ENCODE results near the gene TNNC2. TPM values are rescaled to one million over a fixed set of nuclear protein-coding genes. Genes with fewer than 3 reads are reported as not detected.

TNNC2 gene
- total RNA-seq, 1 experiment from 2014 or later = 4.6 TPM

GRCh38 chr20:45828589-45828988, 1.5 kb upstream of the TNNC2 start:
- Histone ChIP-seq H2BK120ac (ENCODE audit: low read depth, low read length, poor library complexity, severe bottlenecking) (no peak overlapping the region), H4K5ac (ENCODE audit: insufficient read length, low read depth, low read length) (no peak overlapping the region), H3K79me1 (ENCODE audit: insufficient read depth, low read depth, low read length, poor library complexity, severe bottlenecking) (no peaks in the 10 kb centered on the region), H2BK12ac (ENCODE audit: insufficient read length, low read depth, low read length) (no peak overlapping the region), H2BK20ac (ENCODE audit: low read depth, low read length, poor library complexity, severe bottlenecking) (no peak overlapping the region), H4K91ac (ENCODE audit: insufficient read length, low read depth, low read length) (no peak overlapping the region), H3K27me3 (ENCODE audit: insufficient read depth, low read length) (no peaks in the 10 kb centered on the region; the same call in 1 of the 2 replicates), H2AFZ (ENCODE audit: low read length) (no peak overlapping the region), H3K9ac (ENCODE audit: extremely low read depth, insufficient read length, low read length) (no peak overlapping the region), H2AK5ac (ENCODE audit: insufficient read length, low read length) (no peak overlapping the region), H2BK15ac (ENCODE audit: low read depth, low read length) (no peak overlapping the region), H4K8ac (replicated peaks; ENCODE audit: insufficient read length, low read depth, low read length) (no peak overlapping the region), H3K56ac (ENCODE audit: insufficient read length, low read depth, low read length) (no peak overlapping the region), H3K4me1 (ENCODE audit: insufficient read depth, low read length) (peaks cover 4% of the 10 kb centered on the region; the same call in 1 of the 2 replicates), H3K18ac (ENCODE audit: insufficient read length, low read depth, low read length) (no peak overlapping the region), H3K79me2 (ENCODE audit: insufficient read depth, low read length) (no peaks in the 10 kb centered on the region), H3K4me2 (ENCODE audit: insufficient read depth, insufficient read length, low read length) (no peak overlapping the region), H3K23ac (ENCODE audit: insufficient read length, low read depth, low read length) (no peak overlapping the region), H3K27ac (ENCODE audit: insufficient read length, low read depth, low read length) (no peak overlapping the region), H2BK5ac (ENCODE audit: insufficient read length, low read length) (no peak overlapping the region), H3T11ph (ENCODE audit: low read length) (no peak overlapping the region), H3K9me3 (ENCODE audit: control insufficient read depth, low read depth, low read length) (no peaks in the 10 kb centered on the region), H3K23me2 (ENCODE audit: insufficient read length, low read depth, low read length, poor library complexity, severe bottlenecking) (no peaks in the 10 kb centered on the region), H4K20me1 (ENCODE audit: control insufficient read depth, insufficient read depth, insufficient read length) (no peaks in the 10 kb centered on the region), H3K14ac (ENCODE audit: insufficient read depth, low read length) (no peak overlapping the region), H3K4ac (ENCODE audit: low read depth, low read length) (no peak overlapping the region)
- no peak overlapping the region for H3K27ac Mint-ChIP-seq
- WGBS (ENCODE audit: extremely low coverage, insufficient read length, low lambda C conversion rate) = no CpG with 5 or more reads among the region's 2 CpGs
- no peaks in the 10 kb centered on the region; a peak in 1 of 5 replicates for H3K9me3 Mint-ChIP-seq
- peaks cover 15% of the 10 kb centered on the region for H3K27me3 Mint-ChIP-seq (ENCODE audit: low read depth)
- DNase-seq = no peak
- TF ChIP-seq, protein P1, sequence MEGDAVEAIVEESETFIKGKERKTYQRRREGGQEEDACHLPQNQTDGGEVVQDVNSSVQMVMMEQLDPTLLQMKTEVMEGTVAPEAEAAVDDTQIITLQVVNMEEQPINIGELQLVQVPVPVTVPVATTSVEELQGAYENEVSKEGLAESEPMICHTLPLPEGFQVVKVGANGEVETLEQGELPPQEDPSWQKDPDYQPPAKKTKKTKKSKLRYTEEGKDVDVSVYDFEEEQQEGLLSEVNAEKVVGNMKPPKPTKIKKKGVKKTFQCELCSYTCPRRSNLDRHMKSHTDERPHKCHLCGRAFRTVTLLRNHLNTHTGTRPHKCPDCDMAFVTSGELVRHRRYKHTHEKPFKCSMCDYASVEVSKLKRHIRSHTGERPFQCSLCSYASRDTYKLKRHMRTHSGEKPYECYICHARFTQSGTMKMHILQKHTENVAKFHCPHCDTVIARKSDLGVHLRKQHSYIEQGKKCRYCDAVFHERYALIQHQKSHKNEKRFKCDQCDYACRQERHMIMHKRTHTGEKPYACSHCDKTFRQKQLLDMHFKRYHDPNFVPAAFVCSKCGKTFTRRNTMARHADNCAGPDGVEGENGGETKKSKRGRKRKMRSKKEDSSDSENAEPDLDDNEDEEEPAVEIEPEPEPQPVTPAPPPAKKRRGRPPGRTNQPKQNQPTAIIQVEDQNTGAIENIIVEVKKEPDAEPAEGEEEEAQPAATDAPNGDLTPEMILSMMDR (conservative IDR thresholded peaks at IDR 0.05) = no peak
- H3K4me1 Mint-ChIP-seq = peaks cover 25 to 44% of the 10 kb centered on the region in 2 experiments
- H3K4me3 Mint-ChIP-seq = no peak overlapping the region; a peak in 1 of 5 replicates
- H3K36me3 Mint-ChIP-seq (ENCODE audit: insufficient read depth in 1 of 3, low read depth in 3 of 3) = no peaks in the 10 kb centered on the region; a peak in 1 of 7 replicates

Data from H9 (cell line).